Fibroblast of lung (primary cell): ENCODE measurements around the gene PCDHGA11.

ENCODE experiments used
- EZH2 ChIP-seq: IDR thresholded peaks from 2 replicates; pipeline ENCODE4 v1.5.1; 2012; ENCODE audit warnings: low read length, control low read depth, mild to moderate bottlenecking; ENCODE audit errors: missing control alignments
- TF ChIP-seq, protein P1 (sequence below), 2 donors: IDR thresholded peaks in 1 of 2; conservative IDR thresholded peaks in 1 of 2; 1 replicate in 1 of 2; 2 replicates in 1 of 2; pipeline ENCODE4 v1.5.1; 2011 to 2012; ENCODE audit warnings: low read length in 2 of 2, control low read depth in 1 of 2, inconsistent platforms in 1 of 2, low read depth in 1 of 2, mild to moderate bottlenecking in 1 of 2

GRCh38 chr5:141371572-141372475 is 49.0 kb upstream of the PCDHGA11 start:
- TF ChIP-seq, protein P1, sequence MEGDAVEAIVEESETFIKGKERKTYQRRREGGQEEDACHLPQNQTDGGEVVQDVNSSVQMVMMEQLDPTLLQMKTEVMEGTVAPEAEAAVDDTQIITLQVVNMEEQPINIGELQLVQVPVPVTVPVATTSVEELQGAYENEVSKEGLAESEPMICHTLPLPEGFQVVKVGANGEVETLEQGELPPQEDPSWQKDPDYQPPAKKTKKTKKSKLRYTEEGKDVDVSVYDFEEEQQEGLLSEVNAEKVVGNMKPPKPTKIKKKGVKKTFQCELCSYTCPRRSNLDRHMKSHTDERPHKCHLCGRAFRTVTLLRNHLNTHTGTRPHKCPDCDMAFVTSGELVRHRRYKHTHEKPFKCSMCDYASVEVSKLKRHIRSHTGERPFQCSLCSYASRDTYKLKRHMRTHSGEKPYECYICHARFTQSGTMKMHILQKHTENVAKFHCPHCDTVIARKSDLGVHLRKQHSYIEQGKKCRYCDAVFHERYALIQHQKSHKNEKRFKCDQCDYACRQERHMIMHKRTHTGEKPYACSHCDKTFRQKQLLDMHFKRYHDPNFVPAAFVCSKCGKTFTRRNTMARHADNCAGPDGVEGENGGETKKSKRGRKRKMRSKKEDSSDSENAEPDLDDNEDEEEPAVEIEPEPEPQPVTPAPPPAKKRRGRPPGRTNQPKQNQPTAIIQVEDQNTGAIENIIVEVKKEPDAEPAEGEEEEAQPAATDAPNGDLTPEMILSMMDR (conservative IDR thresholded peaks at IDR 0.05 in 1 of 2, IDR thresholded peaks at IDR 0.05 in 1 of 2; ENCODE audit: low read depth in 1 of 2, low read length in 2 of 2) = no peak
- TF ChIP-seq EZH2 = no peak
